Glutamatergic neuron (in vitro differentiated cells): ENCODE results near the gene AMBRA1. TPM values are rescaled to one million over a fixed set of nuclear protein-coding genes. Genes with fewer than 3 reads are reported as not detected.

Experiments used
- DNase-seq: peaks from one replicate; pipeline ENCODE4 v3.0.0; 2022
- H3K27ac Mint-ChIP-seq: one replicate; pipeline ENCODE4 v1.8.0; 2020; ENCODE audit warnings: mild to moderate bottlenecking, mixed read lengths, inconsistent platforms; ENCODE audit not compliant: unreplicated experiment
- H3K27me3 Mint-ChIP-seq: one replicate; pipeline ENCODE4 v1.8.0; 2020; ENCODE audit warnings: mild to moderate bottlenecking, moderate library complexity, mixed read lengths, inconsistent platforms; ENCODE audit not compliant: unreplicated experiment
- H3K36me3 Mint-ChIP-seq: one replicate; pipeline ENCODE4 v1.8.0; 2020; ENCODE audit warnings: mild to moderate bottlenecking, mixed read lengths, inconsistent platforms; ENCODE audit not compliant: unreplicated experiment
- H3K4me1 Mint-ChIP-seq: one replicate; pipeline ENCODE4 v1.8.0; 2020; ENCODE audit warnings: mild to moderate bottlenecking, low read depth, mixed read lengths, inconsistent platforms; ENCODE audit not compliant: unreplicated experiment
- H3K4me3 Mint-ChIP-seq: one replicate; pipeline ENCODE4 v1.8.0; 2020; ENCODE audit warnings: mild to moderate bottlenecking, mixed read lengths, inconsistent platforms; ENCODE audit not compliant: unreplicated experiment
- H3K9me3 Mint-ChIP-seq: one replicate; pipeline ENCODE4 v1.8.0; 2020; ENCODE audit warnings: mild to moderate bottlenecking, moderate library complexity, mixed read lengths, inconsistent platforms; ENCODE audit not compliant: unreplicated experiment
- CTCF ChIP-seq: fragments of 200-600 bp; sonication (generic); IDR thresholded peaks from one replicate; pipeline ENCODE4 v1.5.0; 2021; ENCODE audit not compliant: partially characterized antibody, unreplicated experiment
- total RNA-seq: library from RNA; stranded (reverse); fragmentation: NEBNext Ultra II Directional; extraction: Animal tissue kit (Norgen Biotek cat#: 25700); gene quantifications from one replicate; pipeline ENCODE4 v1.2.1, GENCODE V29; 2021; ENCODE audit not compliant: unreplicated experiment

Gene AMBRA1
- total RNA-seq, 1 donor from 2014 or later: 49.0 TPM

GRCh38 chr11:46427364-46427763, 166.5 kb downstream of the AMBRA1 start:
- Mint-ChIP-seq H3K4me3 (no peak overlapping the region), H3K27me3 (peaks cover 9% of the 10 kb centered on the region), H3K4me1 (peaks cover 43% of the 10 kb centered on the region), H3K36me3 (peaks cover under 1% of the 10 kb centered on the region), H3K27ac (no peak overlapping the region), H3K9me3 (peaks cover 14% of the 10 kb centered on the region)
- DNase-seq: no peak
- TF ChIP-seq CTCF: no peak

- Mint-ChIP-seq H3K36me3 (peaks cover 5% of the 10 kb centered on the region), H3K9me3 (peaks cover 17% of the 10 kb centered on the region), H3K4me1 (peaks cover 49% of the 10 kb centered on the region), H3K27me3 (peaks cover 10% of the 10 kb centered on the region), H3K27ac (peak overlapping the region; percentile 6), H3K4me3 (no peak overlapping the region)
- no peak for TF ChIP-seq CTCF
- no peak for DNase-seq
These were observed 167.4 kb downstream of the AMBRA1 start for GRCh38 chr11:46426233-46426991.

GRCh38 chr11:46422588-46422987, 171.2 kb downstream of the AMBRA1 start:
- Mint-ChIP-seq H3K27ac (peak overlapping the region; percentile 39), H3K9me3 (peaks cover 18% of the 10 kb centered on the region), H3K4me1 (peaks cover 42% of the 10 kb centered on the region), H3K27me3 (peaks cover 4% of the 10 kb centered on the region), H3K36me3 (peaks cover 5% of the 10 kb centered on the region), H3K4me3 (peak overlapping the region; percentile 43)
- no peak for TF ChIP-seq CTCF
- DNase-seq: no peak

GRCh38 chr11:46421257-46421880, 172.5 kb downstream of the AMBRA1 start:
- H3K4me1 Mint-ChIP-seq: peaks cover 33% of the 10 kb centered on the region
- peaks cover 5% of the 10 kb centered on the region for H3K36me3 Mint-ChIP-seq
- peaks cover 18% of the 10 kb centered on the region for H3K9me3 Mint-ChIP-seq
- H3K27me3 Mint-ChIP-seq: peaks cover 4% of the 10 kb centered on the region
- H3K27ac Mint-ChIP-seq: no peak overlapping the region
- DNase-seq: no peak
- TF ChIP-seq CTCF: no peak
- no peak overlapping the region for H3K4me3 Mint-ChIP-seq

GRCh38 chr11:46420513-46420912, 173.3 kb downstream of the AMBRA1 start:
- Mint-ChIP-seq H3K9me3 (peaks cover 18% of the 10 kb centered on the region), H3K36me3 (peaks cover 5% of the 10 kb centered on the region), H3K27ac (no peak overlapping the region), H3K4me3 (no peak overlapping the region), H3K27me3 (peaks cover 4% of the 10 kb centered on the region), H3K4me1 (peaks cover 34% of the 10 kb centered on the region)
- TF ChIP-seq CTCF: no peak
- no peak for DNase-seq
